ENCODE data around the gene AGBL4. TPM values are rescaled to one million over a fixed set of nuclear protein-coding genes. Genes with fewer than 3 reads are reported as not detected.

AGBL4 gene
- total RNA-seq, 4 donors from 2014 or later: not detected

- Histone ChIP-seq H3K36me3 (no peaks in the 10 kb centered on the region), H3K27ac (no peak overlapping the region), H3K9me3 (no peaks in the 10 kb centered on the region), H3K27me3 (no peaks in the 10 kb centered on the region), H3K4me1 (no peaks in the 10 kb centered on the region), H3K4me3 (no peak overlapping the region)
- intact Hi-C loops (cut with DNase I; ENCODE audit: low total_unique reads) (no loop called here), in situ Hi-C loops (cut with MboI; ENCODE audit: low sequenced_read_pairs in 4 of 4) (no loop called here)
- ATAC-seq (no peak), DNase-seq (no peak)
- TF ChIP-seq POLR2A (IDR thresholded peaks at IDR 0.05) (no peak), CTCF (IDR thresholded peaks at IDR 0.05 in 4 of 5, conservative IDR thresholded peaks at IDR 0.05 in 1 of 5) (no peak)
These were observed 823.0 kb downstream of the AGBL4 start for GRCh38 chr1:49200738-49201137.

GRCh38 chr1:49199564-49199963 lies 824.2 kb downstream of the AGBL4 start:
- intact Hi-C loops (cut with DNase I; ENCODE audit: low total_unique reads): no loop called here
- no peaks in the 10 kb centered on the region for H3K9me3 ChIP-seq
- DNase-seq: no peak
- no peak for TF ChIP-seq POLR2A (IDR thresholded peaks at IDR 0.05)
- TF ChIP-seq CTCF (IDR thresholded peaks at IDR 0.05 in 4 of 5, conservative IDR thresholded peaks at IDR 0.05 in 1 of 5): no peak
- in situ Hi-C loops (cut with MboI; ENCODE audit: low sequenced_read_pairs in 4 of 4): no loop called here
- no peak overlapping the region for H3K27ac ChIP-seq
- H3K36me3 ChIP-seq: no peaks in the 10 kb centered on the region
- ATAC-seq: no peak
- no peak overlapping the region for H3K4me3 ChIP-seq
- no peaks in the 10 kb centered on the region for H3K4me1 ChIP-seq
- no peaks in the 10 kb centered on the region for H3K27me3 ChIP-seq

- intact Hi-C loops (cut with DNase I; ENCODE audit: low total_unique reads): no loop called here
- TF ChIP-seq POLR2A (IDR thresholded peaks at IDR 0.05) (no peak), CTCF (IDR thresholded peaks at IDR 0.05 in 4 of 5, conservative IDR thresholded peaks at IDR 0.05 in 1 of 5) (no peak)
- no peak for ATAC-seq
These were observed 826.7 kb downstream of the AGBL4 start for GRCh38 chr1:49197081-49197480.

GRCh38 chr1:49190138-49190537 lies 833.6 kb downstream of the AGBL4 start:
- intact Hi-C loops (cut with DNase I; ENCODE audit: low total_unique reads): no loop called here
- H3K36me3 ChIP-seq: no peaks in the 10 kb centered on the region
- no peak for ATAC-seq
- no peaks in the 10 kb centered on the region for H3K9me3 ChIP-seq
- in situ Hi-C loops (cut with MboI; ENCODE audit: low sequenced_read_pairs in 4 of 4): no loop called here
- DNase-seq: no peak
- H3K27ac ChIP-seq: no peak overlapping the region
- no peaks in the 10 kb centered on the region for H3K27me3 ChIP-seq
- no peaks in the 10 kb centered on the region for H3K4me1 ChIP-seq
- no peak overlapping the region for H3K4me3 ChIP-seq
- no peak for TF ChIP-seq CTCF (IDR thresholded peaks at IDR 0.05 in 4 of 5, conservative IDR thresholded peaks at IDR 0.05 in 1 of 5)
- no peak for TF ChIP-seq POLR2A (IDR thresholded peaks at IDR 0.05)

More at GRCh38 chr1:49197081-49197480, 826.7 kb downstream of the AGBL4 start:
- H3K27me3 ChIP-seq: no peaks in the 10 kb centered on the region
- no peak for DNase-seq
- in situ Hi-C loops (cut with MboI; ENCODE audit: low sequenced_read_pairs in 4 of 4): no loop called here
- H3K36me3 ChIP-seq: no peaks in the 10 kb centered on the region
- no peaks in the 10 kb centered on the region for H3K9me3 ChIP-seq
- no peaks in the 10 kb centered on the region for H3K4me1 ChIP-seq
- H3K27ac ChIP-seq: no peak overlapping the region
- H3K4me3 ChIP-seq: no peak overlapping the region

- H3K27ac ChIP-seq: no peak overlapping the region
- intact Hi-C loops (cut with DNase I; ENCODE audit: low total_unique reads) (no loop called here), in situ Hi-C loops (cut with MboI; ENCODE audit: low sequenced_read_pairs in 4 of 4) (no loop called here)
- no peak for DNase-seq
- H3K4me1 ChIP-seq: no peaks in the 10 kb centered on the region
- TF ChIP-seq CTCF (IDR thresholded peaks at IDR 0.05 in 4 of 5, conservative IDR thresholded peaks at IDR 0.05 in 1 of 5): no peak
- no peak overlapping the region for H3K4me3 ChIP-seq
- no peaks in the 10 kb centered on the region for H3K36me3 ChIP-seq
- no peaks in the 10 kb centered on the region for H3K27me3 ChIP-seq
- no peak for ATAC-seq
- no peaks in the 10 kb centered on the region for H3K9me3 ChIP-seq
These were observed 836.7 kb downstream of the AGBL4 start for GRCh38 chr1:49187056-49187455.
